ENCODE data around the gene PKN1. TPM values are rescaled to one million over a fixed set of nuclear protein-coding genes. Genes with fewer than 3 reads are reported as not detected.
A peak's percentile ranks its signal among the peaks of the same experiment; 100 is the strongest.

Gene PKN1
- total RNA-seq, 1 experiment from 2014 or later, result 170 TPM

DNA sequence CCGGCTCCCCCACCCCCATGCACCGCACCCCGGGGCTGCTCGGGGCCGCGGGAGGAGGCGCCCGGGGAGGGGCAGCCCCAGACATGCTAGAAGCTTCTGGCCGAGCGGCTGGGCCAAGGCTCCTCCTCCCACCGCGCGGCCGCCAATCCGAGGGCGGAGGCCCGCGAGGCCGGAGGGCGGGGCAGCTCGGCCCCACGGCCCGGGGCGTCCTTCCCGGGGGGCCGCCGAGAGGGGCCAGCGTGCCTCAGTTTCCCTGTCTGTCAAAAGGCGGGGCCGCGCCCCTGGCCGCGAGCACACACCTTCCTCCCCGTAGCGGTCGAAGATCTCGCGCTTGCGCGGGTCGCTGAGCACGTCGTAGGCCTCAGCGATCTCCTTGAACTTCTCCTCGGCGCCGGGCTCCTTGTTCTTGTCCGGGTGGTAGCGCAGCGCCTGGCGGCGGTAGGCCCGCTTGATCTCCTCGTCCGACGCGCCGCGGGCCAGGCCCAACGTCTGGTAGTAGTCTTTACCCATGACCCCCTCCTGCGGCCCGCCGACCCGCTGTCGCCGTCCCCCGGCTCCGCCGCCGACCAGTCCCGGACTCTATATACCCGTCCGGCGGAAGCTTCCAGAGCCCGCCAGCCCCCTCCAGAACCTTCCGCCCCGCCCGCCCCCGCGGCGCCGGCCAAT, 84.9 kb downstream of the PKN1 start, which contains the start of gene DNAJB1:
Gene DNAJB1, minus strand, starts transcription at position 558 of the 666 bp plus-strand sequence. Its CDS starts 48 bp downstream, at position 510.
- Mint-ChIP-seq H3K27ac (peak within 1 kb of the TSS; percentile 94), H3K4me3 (peak within 1 kb of the TSS; percentile 92), H3K9me3 (no peaks in the 10 kb centered on the region), H3K27me3 (ENCODE audit: low read depth) (no peaks in the 10 kb centered on the region), H3K4me1 (peaks cover 27% of the 10 kb centered on the region), H3K36me3 (peaks cover 25% of the 10 kb centered on the region)
- ATAC-seq (peak; percentile 77), DNase-seq (ENCODE audit: low spot score) (peak; percentile 58)
- ChIA-PET CTCF (interaction anchor here (0.6 to 3.8 kb wide), 12 partner anchors 8 to 112 kb away, joined by 3 to 34 read pairs (median 6); partner anchors contain the start of gene GIPC1), POLR2A (interaction anchor here (0.5 to 1.5 kb wide), 14 partner anchors 10 to 706 kb away, joined by 3 to 6 read pairs (median 4); partner anchors contain the start of genes GIPC1 and NDUFB7)
- TF ChIP-seq ZNF317 (CRISPR knock-in tag; IDR thresholded peaks at IDR 0.05; ENCODE audit: borderline replicate concordance, low read depth), result 0 out of 2 replicates have a peak, but pooled peaks have one; percentile 12
- TF ChIP-seq, protein P1, sequence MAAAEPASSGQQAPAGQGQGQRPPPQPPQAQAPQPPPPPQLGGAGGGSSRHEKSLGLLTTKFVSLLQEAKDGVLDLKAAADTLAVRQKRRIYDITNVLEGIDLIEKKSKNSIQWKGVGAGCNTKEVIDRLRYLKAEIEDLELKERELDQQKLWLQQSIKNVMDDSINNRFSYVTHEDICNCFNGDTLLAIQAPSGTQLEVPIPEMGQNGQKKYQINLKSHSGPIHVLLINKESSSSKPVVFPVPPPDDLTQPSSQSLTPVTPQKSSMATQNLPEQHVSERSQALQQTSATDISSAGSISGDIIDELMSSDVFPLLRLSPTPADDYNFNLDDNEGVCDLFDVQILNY (CRISPR knock-in tag; IDR thresholded peaks at IDR 0.05), result peak; percentile 47; the same call in 1 of the 2 replicates
- TF ChIP-seq CREB1 (CRISPR knock-in tag; IDR thresholded peaks at IDR 0.05), result no peak
- peak; percentile 95 for TF ChIP-seq ZNF423 (CRISPR knock-in tag; IDR thresholded peaks at IDR 0.05)
- TF ChIP-seq, protein P2, sequence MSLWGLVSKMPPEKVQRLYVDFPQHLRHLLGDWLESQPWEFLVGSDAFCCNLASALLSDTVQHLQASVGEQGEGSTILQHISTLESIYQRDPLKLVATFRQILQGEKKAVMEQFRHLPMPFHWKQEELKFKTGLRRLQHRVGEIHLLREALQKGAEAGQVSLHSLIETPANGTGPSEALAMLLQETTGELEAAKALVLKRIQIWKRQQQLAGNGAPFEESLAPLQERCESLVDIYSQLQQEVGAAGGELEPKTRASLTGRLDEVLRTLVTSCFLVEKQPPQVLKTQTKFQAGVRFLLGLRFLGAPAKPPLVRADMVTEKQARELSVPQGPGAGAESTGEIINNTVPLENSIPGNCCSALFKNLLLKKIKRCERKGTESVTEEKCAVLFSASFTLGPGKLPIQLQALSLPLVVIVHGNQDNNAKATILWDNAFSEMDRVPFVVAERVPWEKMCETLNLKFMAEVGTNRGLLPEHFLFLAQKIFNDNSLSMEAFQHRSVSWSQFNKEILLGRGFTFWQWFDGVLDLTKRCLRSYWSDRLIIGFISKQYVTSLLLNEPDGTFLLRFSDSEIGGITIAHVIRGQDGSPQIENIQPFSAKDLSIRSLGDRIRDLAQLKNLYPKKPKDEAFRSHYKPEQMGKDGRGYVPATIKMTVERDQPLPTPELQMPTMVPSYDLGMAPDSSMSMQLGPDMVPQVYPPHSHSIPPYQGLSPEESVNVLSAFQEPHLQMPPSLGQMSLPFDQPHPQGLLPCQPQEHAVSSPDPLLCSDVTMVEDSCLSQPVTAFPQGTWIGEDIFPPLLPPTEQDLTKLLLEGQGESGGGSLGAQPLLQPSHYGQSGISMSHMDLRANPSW (CRISPR knock-in tag; conservative IDR thresholded peaks at IDR 0.05; ENCODE audit: low read depth), result no peak
- peak; percentile 76; the same call in 1 of the 2 replicates for TF ChIP-seq JUN (CRISPR knock-in tag; IDR thresholded peaks at IDR 0.05)
- peak; percentile 78 for TF ChIP-seq TEAD1 (CRISPR knock-in tag; IDR thresholded peaks at IDR 0.05)
- no peak for TF ChIP-seq OVOL2 (CRISPR knock-in tag; IDR thresholded peaks at IDR 0.05; ENCODE audit: borderline replicate concordance)
- no peak for TF ChIP-seq RELA (CRISPR knock-in tag; IDR thresholded peaks at IDR 0.05; ENCODE audit: borderline replicate concordance)
- 0 out of 2 replicates have a peak, but pooled peaks have one; percentile 33 for TF ChIP-seq TCF7 (CRISPR knock-in tag; IDR thresholded peaks at IDR 0.05; ENCODE audit: low read depth)
- TF ChIP-seq, protein P3, sequence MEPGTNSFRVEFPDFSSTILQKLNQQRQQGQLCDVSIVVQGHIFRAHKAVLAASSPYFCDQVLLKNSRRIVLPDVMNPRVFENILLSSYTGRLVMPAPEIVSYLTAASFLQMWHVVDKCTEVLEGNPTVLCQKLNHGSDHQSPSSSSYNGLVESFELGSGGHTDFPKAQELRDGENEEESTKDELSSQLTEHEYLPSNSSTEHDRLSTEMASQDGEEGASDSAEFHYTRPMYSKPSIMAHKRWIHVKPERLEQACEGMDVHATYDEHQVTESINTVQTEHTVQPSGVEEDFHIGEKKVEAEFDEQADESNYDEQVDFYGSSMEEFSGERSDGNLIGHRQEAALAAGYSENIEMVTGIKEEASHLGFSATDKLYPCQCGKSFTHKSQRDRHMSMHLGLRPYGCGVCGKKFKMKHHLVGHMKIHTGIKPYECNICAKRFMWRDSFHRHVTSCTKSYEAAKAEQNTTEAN (CRISPR knock-in tag; IDR thresholded peaks at IDR 0.05), result 0 out of 2 replicates have a peak, but pooled peaks have one; percentile 50
- TF ChIP-seq NFATC4 (CRISPR knock-in tag; IDR thresholded peaks at IDR 0.05), result peak; percentile 72; the same call in 1 of the 2 replicates
- TF ChIP-seq, protein P4, sequence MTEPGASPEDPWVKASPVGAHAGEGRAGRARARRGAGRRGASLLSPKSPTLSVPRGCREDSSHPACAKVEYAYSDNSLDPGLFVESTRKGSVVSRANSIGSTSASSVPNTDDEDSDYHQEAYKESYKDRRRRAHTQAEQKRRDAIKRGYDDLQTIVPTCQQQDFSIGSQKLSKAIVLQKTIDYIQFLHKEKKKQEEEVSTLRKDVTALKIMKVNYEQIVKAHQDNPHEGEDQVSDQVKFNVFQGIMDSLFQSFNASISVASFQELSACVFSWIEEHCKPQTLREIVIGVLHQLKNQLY (CRISPR knock-in tag; IDR thresholded peaks at IDR 0.05), result peak; percentile 86; the same call in 1 of the 2 replicates
- TF ChIP-seq TEAD4 (CRISPR knock-in tag; IDR thresholded peaks at IDR 0.05), result 0 out of 2 replicates have a peak, but pooled peaks have one; percentile 46
- 0 out of 2 replicates have a peak, but pooled peaks have one; percentile 53 for TF ChIP-seq EMX1 (CRISPR knock-in tag; IDR thresholded peaks at IDR 0.05)
- no peak for TF ChIP-seq ELF4 (CRISPR knock-in tag; IDR thresholded peaks at IDR 0.05; ENCODE audit: low read depth)
- no peak for TF ChIP-seq IRF2 (CRISPR knock-in tag; IDR thresholded peaks at IDR 0.05; ENCODE audit: borderline replicate concordance, low read depth)
- TF ChIP-seq, protein P5, sequence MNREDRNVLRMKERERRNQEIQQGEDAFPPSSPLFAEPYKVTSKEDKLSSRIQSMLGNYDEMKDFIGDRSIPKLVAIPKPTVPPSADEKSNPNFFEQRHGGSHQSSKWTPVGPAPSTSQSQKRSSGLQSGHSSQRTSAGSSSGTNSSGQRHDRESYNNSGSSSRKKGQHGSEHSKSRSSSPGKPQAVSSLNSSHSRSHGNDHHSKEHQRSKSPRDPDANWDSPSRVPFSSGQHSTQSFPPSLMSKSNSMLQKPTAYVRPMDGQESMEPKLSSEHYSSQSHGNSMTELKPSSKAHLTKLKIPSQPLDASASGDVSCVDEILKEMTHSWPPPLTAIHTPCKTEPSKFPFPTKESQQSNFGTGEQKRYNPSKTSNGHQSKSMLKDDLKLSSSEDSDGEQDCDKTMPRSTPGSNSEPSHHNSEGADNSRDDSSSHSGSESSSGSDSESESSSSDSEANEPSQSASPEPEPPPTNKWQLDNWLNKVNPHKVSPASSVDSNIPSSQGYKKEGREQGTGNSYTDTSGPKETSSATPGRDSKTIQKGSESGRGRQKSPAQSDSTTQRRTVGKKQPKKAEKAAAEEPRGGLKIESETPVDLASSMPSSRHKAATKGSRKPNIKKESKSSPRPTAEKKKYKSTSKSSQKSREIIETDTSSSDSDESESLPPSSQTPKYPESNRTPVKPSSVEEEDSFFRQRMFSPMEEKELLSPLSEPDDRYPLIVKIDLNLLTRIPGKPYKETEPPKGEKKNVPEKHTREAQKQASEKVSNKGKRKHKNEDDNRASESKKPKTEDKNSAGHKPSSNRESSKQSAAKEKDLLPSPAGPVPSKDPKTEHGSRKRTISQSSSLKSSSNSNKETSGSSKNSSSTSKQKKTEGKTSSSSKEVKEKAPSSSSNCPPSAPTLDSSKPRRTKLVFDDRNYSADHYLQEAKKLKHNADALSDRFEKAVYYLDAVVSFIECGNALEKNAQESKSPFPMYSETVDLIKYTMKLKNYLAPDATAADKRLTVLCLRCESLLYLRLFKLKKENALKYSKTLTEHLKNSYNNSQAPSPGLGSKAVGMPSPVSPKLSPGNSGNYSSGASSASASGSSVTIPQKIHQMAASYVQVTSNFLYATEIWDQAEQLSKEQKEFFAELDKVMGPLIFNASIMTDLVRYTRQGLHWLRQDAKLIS (CRISPR knock-in tag; IDR thresholded peaks at IDR 0.05; ENCODE audit: borderline replicate concordance), result no peak
- TF ChIP-seq MXD4 (CRISPR knock-in tag; IDR thresholded peaks at IDR 0.05; ENCODE audit: borderline replicate concordance), result no peak
- TF ChIP-seq ATF1 (CRISPR knock-in tag; IDR thresholded peaks at IDR 0.05), result 0 out of 2 replicates have a peak, but pooled peaks have one; percentile 43
- no peak for TF ChIP-seq TP53 (CRISPR knock-in tag; IDR thresholded peaks at IDR 0.05)
- TF ChIP-seq, protein P6, sequence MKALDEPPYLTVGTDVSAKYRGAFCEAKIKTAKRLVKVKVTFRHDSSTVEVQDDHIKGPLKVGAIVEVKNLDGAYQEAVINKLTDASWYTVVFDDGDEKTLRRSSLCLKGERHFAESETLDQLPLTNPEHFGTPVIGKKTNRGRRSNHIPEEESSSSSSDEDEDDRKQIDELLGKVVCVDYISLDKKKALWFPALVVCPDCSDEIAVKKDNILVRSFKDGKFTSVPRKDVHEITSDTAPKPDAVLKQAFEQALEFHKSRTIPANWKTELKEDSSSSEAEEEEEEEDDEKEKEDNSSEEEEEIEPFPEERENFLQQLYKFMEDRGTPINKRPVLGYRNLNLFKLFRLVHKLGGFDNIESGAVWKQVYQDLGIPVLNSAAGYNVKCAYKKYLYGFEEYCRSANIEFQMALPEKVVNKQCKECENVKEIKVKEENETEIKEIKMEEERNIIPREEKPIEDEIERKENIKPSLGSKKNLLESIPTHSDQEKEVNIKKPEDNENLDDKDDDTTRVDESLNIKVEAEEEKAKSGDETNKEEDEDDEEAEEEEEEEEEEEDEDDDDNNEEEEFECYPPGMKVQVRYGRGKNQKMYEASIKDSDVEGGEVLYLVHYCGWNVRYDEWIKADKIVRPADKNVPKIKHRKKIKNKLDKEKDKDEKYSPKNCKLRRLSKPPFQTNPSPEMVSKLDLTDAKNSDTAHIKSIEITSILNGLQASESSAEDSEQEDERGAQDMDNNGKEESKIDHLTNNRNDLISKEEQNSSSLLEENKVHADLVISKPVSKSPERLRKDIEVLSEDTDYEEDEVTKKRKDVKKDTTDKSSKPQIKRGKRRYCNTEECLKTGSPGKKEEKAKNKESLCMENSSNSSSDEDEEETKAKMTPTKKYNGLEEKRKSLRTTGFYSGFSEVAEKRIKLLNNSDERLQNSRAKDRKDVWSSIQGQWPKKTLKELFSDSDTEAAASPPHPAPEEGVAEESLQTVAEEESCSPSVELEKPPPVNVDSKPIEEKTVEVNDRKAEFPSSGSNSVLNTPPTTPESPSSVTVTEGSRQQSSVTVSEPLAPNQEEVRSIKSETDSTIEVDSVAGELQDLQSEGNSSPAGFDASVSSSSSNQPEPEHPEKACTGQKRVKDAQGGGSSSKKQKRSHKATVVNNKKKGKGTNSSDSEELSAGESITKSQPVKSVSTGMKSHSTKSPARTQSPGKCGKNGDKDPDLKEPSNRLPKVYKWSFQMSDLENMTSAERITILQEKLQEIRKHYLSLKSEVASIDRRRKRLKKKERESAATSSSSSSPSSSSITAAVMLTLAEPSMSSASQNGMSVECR (CRISPR knock-in tag; IDR thresholded peaks at IDR 0.05; ENCODE audit: borderline replicate concordance), result peak; percentile 83
- no peak for TF ChIP-seq NR3C1 (CRISPR knock-in tag; conservative IDR thresholded peaks at IDR 0.05; ENCODE audit: low read depth)

Data from WTC11 (cell line).